Stimulated activated CD4-positive, alpha-beta T cell treated with anti-CD3 and anti-CD28 coated beads, TNF-alpha, amount 100 ng/mL, for 24 hours (primary cell): ENCODE results near the gene ABHD2.
"Not testable (repeated sequence)": the region's sequence is repeated elsewhere in the genome, so short reads cannot be mapped to it uniquely, and the experiment has no call there.

Source experiments
- DNase-seq, 3 experiments: peaks; one replicate each; pipeline ENCODE4 v3.0.0-alpha.2; 2020; ENCODE audit warnings: low read depth in 3 of 3

ABHD2 gene

DNA sequence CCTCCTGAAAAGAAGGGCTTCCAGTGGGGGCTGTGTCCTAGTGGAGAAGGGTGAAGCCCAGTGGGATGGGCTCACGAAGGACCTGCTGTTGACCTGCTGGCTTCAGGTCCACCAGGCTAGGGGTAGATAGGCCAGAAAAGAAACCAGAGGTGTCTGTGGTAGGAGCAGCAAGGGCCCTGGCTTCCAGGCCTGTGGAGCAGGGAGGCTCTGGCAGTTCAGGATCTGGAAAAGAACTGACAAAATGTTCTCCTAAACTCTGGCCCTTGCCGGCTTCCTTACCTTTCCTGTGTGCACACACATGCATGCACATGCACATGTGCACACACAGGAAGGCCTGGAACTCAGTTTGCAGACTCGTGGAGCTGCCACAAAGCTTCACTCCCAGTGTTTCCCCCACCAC is 49.7 kb downstream of the ABHD2 start:
- DNase-seq: no peak

DNA sequence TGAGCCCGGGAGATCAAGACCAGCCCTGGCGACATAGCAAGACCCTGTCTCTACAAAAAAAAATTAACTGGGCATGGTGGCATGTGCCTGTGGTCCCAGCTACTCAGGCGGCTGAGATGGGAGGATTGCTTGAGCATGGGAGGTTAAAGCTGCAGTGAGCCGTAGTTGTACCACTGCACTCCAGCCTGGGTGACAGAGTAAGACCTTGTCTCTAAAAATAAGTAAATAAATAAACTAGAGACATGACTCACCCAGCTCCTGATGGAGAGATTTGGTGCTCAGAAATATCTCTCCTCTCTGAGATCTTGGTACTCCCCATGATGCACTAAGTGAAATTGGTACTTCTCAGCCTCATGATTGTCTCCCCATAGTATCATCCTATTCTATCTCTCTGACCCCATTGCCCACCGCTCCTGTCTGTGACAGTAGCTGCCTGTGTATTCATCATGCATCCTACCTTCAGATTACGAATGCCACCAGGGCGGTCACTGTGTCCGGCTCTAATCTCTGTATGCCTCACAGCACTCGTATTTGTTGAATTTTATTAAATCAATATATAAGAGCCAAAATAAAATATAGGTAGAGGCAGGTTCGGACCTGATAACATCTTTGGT is 50.9 kb downstream of the ABHD2 start:
- DNase-seq: no peak

DNA sequence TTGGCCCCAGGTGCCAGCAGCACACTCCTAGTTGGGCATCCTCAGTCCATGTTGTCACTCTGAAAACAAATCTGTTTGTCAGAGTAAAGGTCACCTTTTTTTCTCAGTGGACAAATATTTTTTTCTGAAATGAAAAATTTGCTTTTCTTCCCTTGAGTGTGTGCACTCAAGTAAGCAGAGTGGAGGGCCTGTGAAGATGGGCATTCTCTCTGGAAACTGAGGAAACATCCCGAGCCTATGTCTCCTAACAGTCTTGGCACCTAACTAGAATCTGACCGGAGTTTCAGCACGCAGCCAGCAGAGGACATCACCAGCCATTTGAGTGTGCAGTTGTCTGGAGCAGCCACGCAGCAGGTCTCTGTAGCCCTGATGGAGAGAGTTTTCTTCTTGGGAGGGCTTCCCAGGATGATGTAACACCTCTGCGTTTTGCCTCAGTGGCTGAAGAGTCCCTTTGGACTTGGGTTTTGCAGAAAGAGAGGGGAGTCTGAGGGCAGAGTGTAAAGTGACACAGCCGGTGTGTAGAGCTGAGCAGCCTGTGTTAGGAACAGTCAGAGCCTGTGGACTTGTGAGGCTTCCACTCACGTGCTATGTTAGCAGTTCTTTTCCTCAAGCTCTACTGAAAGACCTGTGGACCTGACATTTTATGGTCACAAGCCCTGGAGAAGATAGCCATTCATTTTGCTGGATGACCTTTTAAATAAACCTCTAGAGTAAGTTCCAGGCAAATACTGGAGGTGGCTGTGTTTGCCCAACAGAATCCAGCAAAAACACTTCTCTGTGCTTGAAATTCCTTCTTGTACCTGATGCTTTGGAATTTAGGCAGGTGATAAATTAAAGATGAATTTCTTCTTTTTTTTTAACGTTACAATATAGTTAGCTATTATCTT is 51.6 kb downstream of the ABHD2 start:
- DNase-seq: no peak

- DNase-seq: no peak
Observed at GRCh38 chr15:89140595-89140994, 52.3 kb downstream of the ABHD2 start.

DNA sequence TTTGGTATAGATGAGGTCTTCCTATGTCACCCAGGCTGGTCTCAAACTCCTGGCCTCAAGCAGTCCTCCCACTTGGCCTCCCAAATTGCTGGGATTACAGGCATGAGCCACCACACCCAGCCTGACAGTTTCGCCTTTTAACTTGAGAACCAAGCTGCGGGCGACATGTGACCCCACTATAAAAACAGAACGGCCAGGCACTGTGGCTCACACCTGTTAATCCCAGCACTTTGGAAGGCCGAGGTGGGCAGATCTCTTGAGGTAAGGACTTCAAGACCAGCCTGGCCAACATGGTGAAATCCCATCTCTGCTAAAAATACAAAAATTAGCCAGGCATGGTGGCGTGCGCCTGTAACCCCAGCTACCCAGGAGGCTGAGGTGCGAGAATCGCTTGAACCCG is 52.9 kb downstream of the ABHD2 start:
- not testable (repeated sequence) for DNase-seq

GRCh38 chr15:89141885-89142284 is 53.6 kb downstream of the ABHD2 start:
- no peak for DNase-seq

DNA sequence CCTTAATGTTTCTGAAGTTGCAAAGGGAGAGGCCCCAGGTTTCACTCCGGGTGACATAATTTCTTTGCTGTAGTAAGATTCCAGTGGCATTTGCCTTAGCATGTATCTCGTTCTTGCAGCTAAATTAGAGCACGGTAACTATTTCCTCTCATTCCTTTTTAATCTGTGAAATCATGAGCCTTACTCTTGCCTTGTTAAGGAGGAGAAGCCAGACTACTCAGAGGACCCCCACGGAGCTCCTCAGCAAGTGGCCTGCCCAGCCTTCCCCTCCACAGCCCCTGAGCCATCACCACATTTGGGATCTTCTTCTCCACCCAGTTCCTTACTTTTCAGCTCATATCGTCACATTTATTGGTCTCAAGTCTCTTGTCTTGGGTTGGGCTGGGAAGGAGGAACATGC is 54.2 kb downstream of the ABHD2 start:
- DNase-seq: no peak

DNA sequence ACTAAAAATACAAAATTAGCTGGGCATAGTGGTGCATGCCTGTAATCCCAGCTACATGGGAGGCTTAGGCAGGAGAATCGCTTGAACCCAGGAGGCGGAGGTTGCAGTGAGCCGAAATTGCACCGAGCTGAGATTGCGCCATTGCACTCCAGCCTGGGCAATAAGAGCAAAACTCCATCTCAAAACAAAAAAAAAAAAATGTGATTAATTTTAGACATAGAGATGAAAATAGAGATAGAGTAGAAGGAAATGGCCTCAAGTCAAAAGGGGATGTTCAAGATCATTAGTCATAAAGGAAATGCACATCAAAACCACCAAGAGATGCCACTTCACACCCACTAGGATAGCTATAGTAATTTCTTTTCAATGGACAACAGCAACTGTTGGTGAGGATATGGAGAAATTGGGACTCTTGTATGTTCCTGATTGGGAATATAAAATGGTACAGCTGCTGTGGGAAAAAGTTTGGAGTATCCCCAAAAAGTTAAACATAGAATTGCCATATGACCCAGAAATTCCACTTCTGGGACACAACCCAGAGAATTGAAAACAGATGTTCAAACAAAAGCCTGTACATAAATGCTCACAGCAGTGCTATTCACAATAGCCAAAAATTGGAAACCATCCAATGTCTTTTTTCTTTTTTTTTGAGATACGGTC is 55.4 kb downstream of the ABHD2 start:
- no peak for DNase-seq

GRCh38 chr15:89144491-89144890 is 56.2 kb downstream of the ABHD2 start:
- DNase-seq: no peak

DNA sequence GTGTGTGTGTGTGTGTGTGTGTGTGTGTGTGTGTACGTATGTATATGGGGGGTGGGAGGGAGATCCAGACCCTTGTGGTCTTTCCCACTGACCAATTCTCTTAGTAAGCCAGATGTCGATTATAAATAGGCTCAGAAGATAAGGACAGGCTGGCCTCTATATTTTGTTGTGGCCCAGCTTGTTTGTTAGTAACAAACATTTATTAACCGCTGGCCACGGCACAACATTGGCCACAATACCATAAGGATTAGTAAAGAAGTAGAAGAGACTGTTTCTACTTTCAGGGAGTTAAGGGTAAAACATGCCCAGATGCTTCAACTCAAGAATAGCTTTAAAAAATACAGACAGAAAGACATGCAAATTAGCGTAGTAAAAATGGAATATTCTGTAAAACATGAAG is 58.1 kb downstream of the ABHD2 start:
- DNase-seq: no peak

GRCh38 chr15:89148126-89148525 is 59.9 kb downstream of the ABHD2 start:
- DNase-seq: no peak

- no peak for DNase-seq
Observed at GRCh38 chr15:89149501-89150101, 61.3 kb downstream of the ABHD2 start.

GRCh38 chr15:89150287-89150686 is 62.0 kb downstream of the ABHD2 start:
- no peak for DNase-seq

- no peak for DNase-seq
Observed at GRCh38 chr15:89150762-89151664, 62.8 kb downstream of the ABHD2 start.

- no peak for DNase-seq
Observed at GRCh38 chr15:89155122-89155521, 66.9 kb downstream of the ABHD2 start.

- DNase-seq: no peak
Observed at GRCh38 chr15:89155656-89156055, 67.4 kb downstream of the ABHD2 start.

- DNase-seq: no peak
Observed at GRCh38 chr15:89157061-89157460, 68.8 kb downstream of the ABHD2 start.

DNA sequence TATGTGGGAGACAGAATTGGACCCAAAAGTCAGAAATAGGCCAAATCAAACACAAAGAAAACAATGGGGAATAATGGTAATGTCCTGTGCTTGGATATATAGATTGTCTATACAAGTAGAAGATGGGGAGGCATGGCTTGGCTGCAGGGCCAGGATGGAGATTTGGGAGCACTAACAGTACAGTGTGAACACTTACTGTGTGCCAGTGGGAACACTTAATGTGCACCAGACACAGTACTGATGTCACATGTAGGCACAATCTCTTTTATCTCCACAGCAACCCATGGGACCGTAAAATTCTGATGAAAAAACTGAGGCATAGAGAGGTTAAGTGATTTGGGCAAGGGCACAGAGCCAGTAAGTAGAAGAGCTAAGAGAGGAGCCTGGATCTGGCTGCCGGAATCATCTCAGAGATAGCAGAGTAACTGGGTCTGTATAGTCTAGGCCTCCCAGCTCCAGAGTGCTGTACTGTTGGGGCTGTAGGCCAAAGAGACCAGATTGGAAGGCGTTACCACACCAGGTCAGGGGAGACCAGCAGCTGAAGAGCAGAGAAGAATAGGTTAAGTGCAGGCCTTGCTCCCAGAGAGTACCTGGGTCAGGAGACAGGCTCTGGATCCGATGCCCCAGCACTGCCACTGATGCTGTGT is 69.8 kb downstream of the ABHD2 start:
- no peak for DNase-seq

- DNase-seq: no peak
Observed at GRCh38 chr15:89161666-89162065, 73.4 kb downstream of the ABHD2 start.

DNA sequence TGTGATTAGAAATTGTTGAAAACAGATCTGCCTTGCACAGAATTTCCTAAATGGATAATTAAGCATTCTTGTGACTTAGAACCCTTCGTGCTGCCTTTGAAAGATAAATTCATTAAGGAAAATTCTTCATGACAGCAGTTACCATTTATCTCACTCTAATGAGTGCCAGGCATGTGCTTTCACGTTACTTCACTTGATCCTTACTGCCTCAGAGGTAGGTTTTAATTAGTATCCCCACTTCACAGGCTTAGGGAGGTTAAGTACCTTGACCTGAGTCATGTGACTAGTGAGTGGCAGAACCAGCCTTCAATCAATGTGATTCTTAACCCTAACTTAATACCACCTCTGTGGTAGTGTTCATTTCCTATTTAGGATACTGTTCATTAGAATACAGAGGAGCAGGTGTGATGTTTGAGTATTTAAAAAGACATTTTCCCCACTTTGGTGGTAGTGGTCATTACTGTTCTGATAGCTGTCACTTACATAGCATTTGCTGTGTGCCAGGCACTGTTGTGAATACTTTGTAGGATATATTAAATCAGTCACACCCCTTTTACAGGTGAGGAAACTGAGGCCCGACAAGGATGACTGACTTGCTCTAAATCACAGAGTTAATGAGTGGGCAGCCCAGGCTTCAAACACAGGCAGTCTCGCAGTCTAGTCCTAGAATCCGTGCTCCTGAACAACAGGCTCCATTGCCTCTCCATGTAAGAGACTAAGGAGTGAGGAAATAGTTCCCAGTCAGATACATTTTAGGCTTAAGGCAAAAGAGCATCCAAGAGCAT is 75.2 kb downstream of the ABHD2 start:
- DNase-seq: no peak
